HG02623 (cell line): ENCODE results near the gene GGPS1.
"Not testable (repeated sequence)": the region's sequence is repeated elsewhere in the genome, so short reads cannot be mapped to it uniquely, and the experiment has no call there.

Experiments
- ATAC-seq: cut with Tn5 transposase; IDR thresholded peaks from one replicate; pipeline ENCODE4 v1.9.1; 2021; ENCODE audit warnings: moderate library complexity; ENCODE audit not compliant: unreplicated experiment

GGPS1 gene

DNA sequence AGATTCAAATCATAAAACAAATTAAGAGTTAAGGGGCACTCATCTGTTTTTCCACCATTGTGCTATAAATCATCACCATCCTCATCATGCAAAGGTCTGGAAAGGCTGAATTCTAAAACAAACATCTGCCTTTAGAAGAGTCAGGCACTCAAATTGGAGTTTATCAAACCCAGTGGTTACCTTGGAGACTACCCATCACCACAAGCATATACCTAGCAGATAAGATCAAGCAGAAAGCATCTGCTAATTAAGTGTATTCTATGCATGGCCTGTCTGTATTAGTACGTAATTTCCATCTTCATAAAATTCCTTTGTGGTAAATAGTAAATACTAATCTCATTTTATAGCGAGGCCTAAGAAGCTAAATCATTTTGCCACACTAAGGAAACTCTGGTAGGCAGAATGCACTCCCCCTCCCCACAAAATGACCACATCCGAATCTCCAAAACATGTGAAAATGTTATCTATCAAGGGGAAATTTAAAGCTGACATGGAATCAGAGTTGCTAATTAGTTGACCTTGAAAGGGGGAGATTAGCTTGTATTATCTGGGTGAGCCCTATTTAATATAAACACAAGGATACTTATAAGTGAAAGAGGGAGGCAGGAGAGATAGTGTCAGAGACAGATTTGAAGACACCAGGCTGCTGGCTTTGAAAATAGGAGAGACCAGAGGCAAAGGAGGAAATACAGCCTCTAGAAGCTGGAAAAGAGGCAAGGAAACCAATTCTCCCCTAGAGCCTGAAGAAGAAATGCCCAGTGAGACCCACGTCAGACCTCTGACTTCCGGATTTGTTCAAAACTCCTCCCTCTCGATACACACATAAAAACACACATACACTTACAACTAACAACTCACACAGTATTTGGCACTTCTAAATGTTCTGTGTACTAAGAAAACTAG is 23.6 kb upstream of the GGPS1 start:
- no peak for ATAC-seq

DNA sequence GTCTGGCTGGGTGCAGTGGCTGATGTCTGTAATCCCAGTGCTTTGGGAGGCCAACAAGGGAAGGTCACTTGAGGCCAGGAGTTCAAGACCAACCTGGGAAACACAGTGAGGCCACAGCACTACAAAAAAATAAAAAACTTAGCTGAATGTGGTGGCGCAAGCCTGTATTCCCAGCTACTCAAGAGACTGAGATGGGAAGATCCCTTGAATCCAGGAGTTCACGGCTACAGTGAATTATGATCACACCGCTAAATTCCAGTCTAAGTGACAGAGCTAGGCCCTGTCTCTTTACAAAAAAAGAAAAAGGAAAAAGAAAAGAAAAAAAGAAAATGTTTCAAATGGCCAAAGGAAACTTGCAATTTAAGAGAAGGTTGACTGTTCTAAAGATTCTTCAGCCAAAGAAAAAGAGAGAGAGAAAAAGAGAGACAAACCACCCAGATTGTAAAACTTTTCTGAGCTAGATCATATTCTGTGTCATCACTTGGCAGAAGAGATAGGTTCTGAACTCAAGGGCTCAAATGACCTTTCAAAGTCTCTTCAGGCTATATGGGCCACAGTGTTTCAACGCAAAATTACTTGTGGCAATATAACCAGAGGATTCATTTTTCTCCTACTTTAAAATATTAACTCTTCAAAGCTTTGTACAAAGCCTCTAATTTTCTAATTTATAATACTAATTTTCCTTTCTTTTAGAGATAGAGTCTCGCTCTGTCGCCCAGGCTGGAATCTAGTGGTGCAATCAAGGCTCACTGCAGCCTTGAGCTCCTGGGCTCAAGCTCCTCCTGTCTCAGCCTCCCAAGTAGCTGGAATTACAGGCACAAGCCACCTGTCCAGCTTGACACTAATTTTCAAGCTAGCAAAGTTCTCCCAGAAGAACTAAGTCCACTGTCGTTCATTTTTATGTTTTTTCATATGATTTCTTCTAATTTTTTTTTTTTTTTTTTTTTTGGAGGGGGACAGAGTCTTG is 20.9 kb upstream of the GGPS1 start:
- ATAC-seq, result no peak

GRCh38 chr1:235309206-235309605 is 19.2 kb upstream of the GGPS1 start:
- not testable (repeated sequence) for ATAC-seq

- ATAC-seq, result no peak
Measured at GRCh38 chr1:235313262-235313661, 15.1 kb upstream of the GGPS1 start.

DNA sequence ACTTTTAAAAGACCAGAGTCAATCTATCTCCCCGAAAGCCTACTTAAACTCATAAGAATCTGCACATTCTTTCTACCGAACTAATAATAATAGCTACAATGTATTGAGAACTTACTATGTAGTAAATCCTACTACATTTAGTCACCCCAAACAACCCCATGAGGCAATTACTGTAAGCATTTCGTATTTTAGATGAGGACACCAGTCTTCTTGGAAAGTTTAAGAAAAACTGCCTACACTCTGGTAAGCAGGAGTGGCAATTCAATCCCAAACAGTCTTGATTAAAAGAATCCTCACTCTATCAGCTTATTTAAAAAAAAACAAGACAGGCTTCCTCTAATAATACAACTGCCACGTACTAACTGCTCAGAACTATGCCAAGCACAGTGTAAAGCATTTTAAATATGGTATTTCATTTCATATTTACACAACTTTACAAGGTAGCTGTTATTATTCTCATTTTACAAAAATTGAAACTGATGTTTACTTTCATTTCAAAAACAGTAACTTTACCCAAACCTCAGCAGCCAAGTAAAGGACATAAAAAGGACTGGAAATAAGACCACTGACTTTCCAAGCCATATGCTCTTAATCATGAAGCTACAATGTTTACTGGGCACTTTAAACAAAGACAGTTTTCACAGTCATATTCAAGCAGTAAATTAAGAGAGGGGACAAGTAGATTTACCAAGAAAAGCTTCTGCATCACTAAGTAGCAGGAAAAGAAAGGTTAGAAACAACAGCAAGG is 14.3 kb upstream of the GGPS1 start:
- no peak for ATAC-seq

DNA sequence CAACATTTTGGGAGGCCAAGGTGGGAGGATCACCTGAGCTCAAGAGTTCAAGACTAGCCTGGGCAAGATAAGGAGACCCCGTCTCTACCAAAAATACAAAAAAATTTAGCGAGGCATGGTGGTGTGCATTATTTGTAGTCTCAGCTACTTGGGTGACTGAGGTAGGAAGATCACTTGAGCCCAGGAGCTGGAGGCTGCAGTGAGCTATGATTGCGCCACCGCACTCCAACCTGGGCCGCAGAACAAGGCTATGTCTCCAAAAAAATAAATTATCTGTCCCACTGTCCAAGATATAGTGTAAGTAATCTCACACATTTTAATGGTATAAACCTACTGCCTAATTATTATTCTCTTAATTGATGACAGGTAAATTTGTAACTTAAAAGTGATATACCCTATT is 13.2 kb upstream of the GGPS1 start:
- ATAC-seq, result no peak

GRCh38 chr1:235315735-235316134 is 12.6 kb upstream of the GGPS1 start:
- no peak for ATAC-seq

DNA sequence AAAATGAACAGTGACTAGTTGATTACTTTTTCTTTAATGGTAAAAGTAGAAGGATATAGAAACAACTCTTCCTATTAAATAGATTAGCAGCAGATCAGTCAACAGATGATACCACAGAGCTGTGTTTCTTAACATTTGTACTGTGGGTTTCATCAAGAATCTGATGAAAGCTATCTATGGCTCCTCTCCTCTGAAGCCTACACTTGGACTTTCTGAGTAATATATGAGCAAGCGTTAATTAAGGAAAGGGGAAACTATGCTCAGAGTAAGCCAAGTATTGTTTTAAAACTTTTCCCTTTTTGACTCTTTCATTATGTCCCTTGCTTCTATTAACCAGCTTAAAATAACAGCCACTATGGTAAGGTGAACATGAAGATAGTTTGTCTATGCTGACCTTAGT is 11.2 kb upstream of the GGPS1 start:
- ATAC-seq, result no peak

DNA sequence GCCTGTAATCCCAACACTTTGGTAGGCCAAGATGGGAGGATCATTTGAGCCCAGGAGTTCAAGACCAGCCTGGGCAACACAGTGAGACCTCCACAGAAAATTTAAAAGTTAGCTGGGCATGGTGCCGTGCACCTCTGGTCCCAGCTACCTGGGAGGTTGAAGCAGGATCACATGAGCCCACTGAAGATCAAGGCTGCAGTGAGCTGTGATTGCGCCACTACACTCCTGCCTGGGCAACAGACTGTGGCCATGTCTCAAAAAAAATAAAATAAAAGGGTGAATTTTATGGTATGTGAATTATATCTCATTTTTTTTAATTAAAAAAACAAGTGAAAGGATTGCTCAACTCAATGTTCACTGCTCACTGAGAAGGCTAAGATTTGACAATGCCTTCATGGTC is 9.1 kb upstream of the GGPS1 start:
- no peak for ATAC-seq

DNA sequence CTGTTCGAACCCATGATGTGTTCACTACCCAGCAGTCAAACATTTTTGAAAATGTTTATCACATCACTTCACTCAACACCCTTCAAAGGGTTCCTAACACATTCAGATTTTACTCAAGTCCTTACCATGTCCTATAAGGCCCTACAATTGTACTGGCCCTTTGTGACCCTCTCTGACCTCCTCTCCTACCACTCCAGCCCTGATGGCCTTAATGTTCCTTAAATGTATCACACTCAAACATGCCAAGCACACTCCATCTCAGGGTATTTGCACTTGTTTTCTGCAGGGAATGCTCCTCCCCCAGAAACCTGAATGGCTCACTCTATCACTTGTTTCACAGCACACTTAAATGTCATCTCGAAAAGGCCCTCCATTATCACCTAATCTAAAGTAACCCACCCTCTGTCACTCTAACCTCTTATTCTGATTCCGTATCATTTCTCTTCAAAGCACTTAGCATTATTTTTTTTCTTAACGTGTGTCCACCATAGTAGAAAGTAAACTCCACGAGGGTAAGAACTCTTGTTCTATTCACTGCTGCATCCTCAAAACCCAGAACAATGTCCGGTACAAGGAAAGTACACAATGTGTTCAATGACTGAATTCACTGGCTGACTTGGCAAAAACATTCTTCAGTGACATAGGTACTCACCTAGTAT is 7.7 kb upstream of the GGPS1 start:
- ATAC-seq, result no peak

GRCh38 chr1:235324296-235324695 is 4.1 kb upstream of the GGPS1 start:
- no peak for ATAC-seq

DNA sequence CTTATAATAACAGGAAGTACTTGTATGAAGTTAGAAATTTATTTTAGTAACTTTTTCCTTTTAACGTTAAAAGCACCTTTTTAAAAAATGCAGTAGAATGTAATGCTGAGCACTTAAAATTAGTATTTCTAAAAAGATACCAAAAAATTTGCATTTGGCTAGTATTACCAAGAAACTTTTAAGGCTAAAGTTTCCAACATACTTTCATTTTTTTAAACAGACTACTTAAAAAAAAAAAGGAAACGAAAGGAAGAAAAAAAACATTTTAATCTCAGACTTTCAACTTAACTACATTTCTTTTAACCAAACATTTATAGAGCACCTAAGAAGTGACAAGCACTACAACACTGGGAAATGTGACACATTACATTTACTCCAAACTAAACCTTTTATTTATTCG is 3.2 kb upstream of the GGPS1 start:
- no peak for ATAC-seq

GRCh38 chr1:235325854-235326253 is 2.5 kb upstream of the GGPS1 start:
- no peak for ATAC-seq

DNA sequence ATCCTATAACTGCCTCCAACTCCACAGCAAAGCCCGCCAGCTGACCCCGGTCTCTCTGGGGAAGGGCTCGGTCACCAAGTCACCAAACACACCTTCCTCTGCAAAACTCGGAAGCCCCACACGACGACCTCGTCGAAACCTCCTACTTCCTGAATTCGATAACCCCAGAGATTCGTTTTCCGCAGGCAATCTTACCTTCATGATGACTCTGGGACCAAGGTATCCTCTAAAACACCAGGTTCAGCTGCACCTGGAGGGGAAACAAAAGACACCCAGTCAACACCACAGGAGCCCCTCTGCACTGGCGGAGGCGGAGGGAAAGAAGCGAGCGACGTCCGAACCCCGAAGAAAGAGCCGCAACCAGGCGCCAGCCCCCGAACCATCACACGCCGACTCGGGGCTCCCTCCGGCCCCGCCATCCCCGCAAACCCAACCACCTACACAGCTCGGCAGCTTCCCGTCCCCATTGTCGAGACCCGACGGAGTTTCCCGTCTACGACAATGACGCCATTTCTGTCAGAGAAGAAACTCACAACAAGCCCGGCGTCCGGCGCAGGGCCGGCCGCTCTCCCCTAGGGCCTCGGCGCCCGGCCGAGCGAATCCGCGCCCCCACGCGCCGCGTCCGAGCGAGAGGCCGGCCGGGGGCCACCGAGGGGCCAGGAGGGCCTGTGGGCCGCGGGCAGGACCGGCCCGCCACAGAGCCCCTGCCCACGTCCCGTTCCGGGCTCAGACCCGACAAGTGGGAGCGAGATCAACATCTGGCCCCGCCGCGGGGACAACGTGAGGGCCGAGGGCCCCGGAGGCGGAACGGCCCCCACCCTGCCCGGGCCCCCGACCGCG is 1.4 kb upstream of the GGPS1 start:
- ATAC-seq, result no peak

GRCh38 chr1:235327559-235328270 is 655 bp upstream of the GGPS1 start, which contains the start of gene ARID4B:
Gene ARID4B (minus strand): TSS chr1:235328179. CDS start chr1:235326919, 1,260 bp downstream.
- ATAC-seq, result peak; percentile 9

- ATAC-seq, result no peak
Measured at GRCh38 chr1:235329139-235329902, 951 bp downstream of the GGPS1 start.

DNA sequence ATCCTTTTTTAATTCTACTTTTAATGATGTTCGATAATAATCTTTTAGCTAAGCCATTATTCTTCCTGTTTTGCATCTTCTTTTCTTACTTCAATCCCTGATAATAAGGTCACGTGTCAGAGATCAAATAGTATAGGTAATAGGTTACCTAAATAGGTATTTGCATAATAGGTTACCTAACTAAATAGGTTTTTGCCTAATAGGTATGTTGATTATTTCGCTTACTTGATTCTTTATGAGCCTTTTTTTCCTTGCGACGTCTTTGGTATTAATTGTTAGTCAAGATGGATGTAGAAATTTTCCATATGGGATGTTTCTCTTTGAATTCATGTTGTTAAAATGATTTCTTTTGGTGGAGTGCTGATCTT is 2.5 kb downstream of the GGPS1 start:
- ATAC-seq, result no peak

DNA sequence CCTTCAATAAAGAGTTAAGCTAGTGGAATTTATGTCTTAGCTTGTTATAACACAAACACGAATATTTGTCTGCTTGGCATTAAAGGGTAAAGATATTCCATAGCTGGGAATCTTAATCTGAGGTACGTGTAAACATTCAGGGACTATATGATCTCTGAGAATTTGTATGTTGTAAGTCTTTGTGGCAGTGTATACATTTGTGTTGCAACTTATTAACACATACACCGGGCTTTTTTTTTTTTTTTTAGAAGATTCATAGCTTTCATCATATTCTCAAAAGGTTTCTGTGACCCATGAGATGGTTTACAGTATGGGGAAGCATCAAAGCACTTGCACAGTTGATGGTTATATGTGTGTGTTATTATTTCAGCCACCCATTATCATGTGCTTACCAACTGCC is 3.0 kb downstream of the GGPS1 start:
- ATAC-seq, result no peak
